NB4 (cell line): ENCODE results near the gene ZNF365.

ENCODE experiments used
- MYC ChIP-seq: IDR thresholded peaks from 2 replicates; pipeline ENCODE4 v1.6.1; 2011; ENCODE audit warnings: low read depth, low read length
- POLR2A ChIP-seq: IDR thresholded peaks from 2 replicates; pipeline ENCODE4 v1.6.1; 2011; ENCODE audit warnings: mild to moderate bottlenecking; ENCODE audit not compliant: insufficient read length; ENCODE audit errors: extremely low read depth
- TF ChIP-seq, protein P1 (sequence below): IDR thresholded peaks from one replicate; pipeline ENCODE4 v1.5.1; 2012; ENCODE audit warnings: low read depth, low read length

DNA sequence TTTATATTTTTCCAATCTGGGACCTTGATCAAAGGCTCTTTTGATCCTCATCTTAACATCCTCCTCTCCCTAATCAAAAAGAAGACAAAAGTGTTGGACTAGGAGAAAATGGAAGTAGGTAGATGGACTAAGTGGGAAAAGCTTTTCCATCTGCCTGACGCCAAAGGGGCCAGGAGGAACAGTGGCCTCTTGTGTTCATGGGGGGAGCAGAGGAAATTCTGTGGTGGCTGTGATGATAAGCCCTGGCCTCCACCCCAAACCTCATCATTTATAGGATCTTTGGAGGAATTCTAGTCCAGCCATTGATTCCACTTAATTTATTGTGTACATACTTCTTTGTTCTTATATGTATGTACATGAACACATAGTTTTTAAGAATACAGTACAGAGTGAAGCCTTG lies 21.7 kb downstream of the ZNF365 start:
- TF ChIP-seq, protein P1, sequence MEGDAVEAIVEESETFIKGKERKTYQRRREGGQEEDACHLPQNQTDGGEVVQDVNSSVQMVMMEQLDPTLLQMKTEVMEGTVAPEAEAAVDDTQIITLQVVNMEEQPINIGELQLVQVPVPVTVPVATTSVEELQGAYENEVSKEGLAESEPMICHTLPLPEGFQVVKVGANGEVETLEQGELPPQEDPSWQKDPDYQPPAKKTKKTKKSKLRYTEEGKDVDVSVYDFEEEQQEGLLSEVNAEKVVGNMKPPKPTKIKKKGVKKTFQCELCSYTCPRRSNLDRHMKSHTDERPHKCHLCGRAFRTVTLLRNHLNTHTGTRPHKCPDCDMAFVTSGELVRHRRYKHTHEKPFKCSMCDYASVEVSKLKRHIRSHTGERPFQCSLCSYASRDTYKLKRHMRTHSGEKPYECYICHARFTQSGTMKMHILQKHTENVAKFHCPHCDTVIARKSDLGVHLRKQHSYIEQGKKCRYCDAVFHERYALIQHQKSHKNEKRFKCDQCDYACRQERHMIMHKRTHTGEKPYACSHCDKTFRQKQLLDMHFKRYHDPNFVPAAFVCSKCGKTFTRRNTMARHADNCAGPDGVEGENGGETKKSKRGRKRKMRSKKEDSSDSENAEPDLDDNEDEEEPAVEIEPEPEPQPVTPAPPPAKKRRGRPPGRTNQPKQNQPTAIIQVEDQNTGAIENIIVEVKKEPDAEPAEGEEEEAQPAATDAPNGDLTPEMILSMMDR: no peak
- TF ChIP-seq MYC: no peak
- no peak for TF ChIP-seq POLR2A
